Measurements from ENCODE around the gene FNIP2. TPM values are rescaled to one million over a fixed set of nuclear protein-coding genes. Genes with fewer than 3 reads are reported as not detected.

Gene FNIP2
- total RNA-seq, 3 donors from 2014 or later (not counting 1 experiment from before 2014, with no cell fraction given), result 19.4 to 22.6 (median 21.8) TPM

DNA sequence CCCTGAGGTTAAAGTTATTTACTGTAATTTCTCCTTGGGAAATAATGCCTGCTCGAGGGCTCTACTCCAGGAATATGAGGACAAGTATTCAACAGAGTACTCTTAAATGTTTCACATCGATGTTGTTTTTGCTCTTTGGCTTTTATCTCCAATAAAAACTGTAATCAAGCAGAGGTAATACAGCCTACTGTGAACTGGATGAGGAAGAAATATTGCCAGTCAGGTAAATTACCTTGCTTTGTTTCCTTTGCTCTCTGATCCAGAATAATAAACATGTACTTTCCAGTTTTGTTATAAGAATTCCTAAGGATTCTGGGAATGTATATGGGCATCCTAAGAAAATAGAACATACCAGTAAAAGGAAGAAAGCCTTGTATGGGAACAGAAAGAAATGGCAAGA is 60.4 kb downstream of the FNIP2 start:
- Mint-ChIP-seq H3K4me3 (no peak overlapping the region), H3K27me3 (ENCODE audit: low read depth in 2 of 2) (no peaks in the 10 kb centered on the region), H3K9me3 (no peaks in the 10 kb centered on the region), H3K36me3 (peaks cover 12% of the 10 kb centered on the region), H3K4me1 (peaks cover 21 to 30% of the 10 kb centered on the region in 2 donors), H3K27ac (no peak overlapping the region)
- TF ChIP-seq CTCF (IDR thresholded peaks at IDR 0.05), result no peak
- intact Hi-C loops (cut with micrococcal nuclease), result no loop called here
- Histone ChIP-seq H3K4me1 (ENCODE audit: control insufficient read depth, insufficient read depth, low read length) (peaks cover 2% of the 10 kb centered on the region), H3K4me3 (ENCODE audit: low read length) (no peak overlapping the region), H3K27ac (ENCODE audit: low read length) (no peak overlapping the region), H3K27me3 (ENCODE audit: control insufficient read depth, insufficient read depth, low read length) (no peaks in the 10 kb centered on the region), H3K9me3 (ENCODE audit: control insufficient read depth, insufficient read depth, low read length) (no peaks in the 10 kb centered on the region), H3K36me3 (ENCODE audit: control insufficient read depth, insufficient read depth, low read length) (peaks cover 14% of the 10 kb centered on the region)
- DNase-seq (no peak), ATAC-seq (no peak)
- 100% methylated on average over 2 of the region's 2 CpGs for WGBS (ENCODE audit: insufficient coverage)

- Mint-ChIP-seq H3K27me3 (ENCODE audit: low read depth in 2 of 2) (no peaks in the 10 kb centered on the region), H3K27ac (no peak overlapping the region), H3K36me3 (peaks cover 15% of the 10 kb centered on the region), H3K9me3 (no peaks in the 10 kb centered on the region), H3K4me1 (peaks cover 15 to 16% of the 10 kb centered on the region in 2 donors), H3K4me3 (no peak overlapping the region)
- ATAC-seq (no peak), DNase-seq (no peak)
- H3K4me1 ChIP-seq (ENCODE audit: control insufficient read depth, insufficient read depth, low read length), result peaks cover 9% of the 10 kb centered on the region
- peaks cover 13% of the 10 kb centered on the region for H3K36me3 ChIP-seq (ENCODE audit: control insufficient read depth, insufficient read depth, low read length)
- TF ChIP-seq CTCF (IDR thresholded peaks at IDR 0.05), result no peak
- H3K4me3 ChIP-seq (ENCODE audit: low read length), result no peak overlapping the region
- intact Hi-C loops (cut with micrococcal nuclease), result no loop called here
- no peaks in the 10 kb centered on the region for H3K27me3 ChIP-seq (ENCODE audit: control insufficient read depth, insufficient read depth, low read length)
- H3K27ac ChIP-seq (ENCODE audit: low read length), result no peak overlapping the region
- no peaks in the 10 kb centered on the region for H3K9me3 ChIP-seq (ENCODE audit: control insufficient read depth, insufficient read depth, low read length)
- WGBS (ENCODE audit: insufficient coverage), result no CpG with 5 or more reads among the region's 5 CpGs
Observed at GRCh38 chr4:158833602-158834001, 64.8 kb downstream of the FNIP2 start.

GRCh38 chr4:158835226-158836001 is 66.6 kb downstream of the FNIP2 start:
- Histone ChIP-seq H3K4me1 (ENCODE audit: control insufficient read depth, insufficient read depth, low read length) (peaks cover 9% of the 10 kb centered on the region), H3K36me3 (ENCODE audit: control insufficient read depth, insufficient read depth, low read length) (peaks cover 12% of the 10 kb centered on the region), H3K27me3 (ENCODE audit: control insufficient read depth, insufficient read depth, low read length) (no peaks in the 10 kb centered on the region), H3K9me3 (ENCODE audit: control insufficient read depth, insufficient read depth, low read length) (no peaks in the 10 kb centered on the region), H3K4me3 (ENCODE audit: low read length) (no peak overlapping the region), H3K27ac (ENCODE audit: low read length) (no peak overlapping the region)
- Mint-ChIP-seq H3K4me3 (no peak overlapping the region), H3K4me1 (peaks cover 16 to 20% of the 10 kb centered on the region in 2 donors), H3K36me3 (peaks cover 15% of the 10 kb centered on the region), H3K9me3 (no peaks in the 10 kb centered on the region), H3K27me3 (ENCODE audit: low read depth in 2 of 2) (no peaks in the 10 kb centered on the region), H3K27ac (no peak overlapping the region)
- intact Hi-C loops (cut with micrococcal nuclease), result no loop called here
- ATAC-seq (no peak), DNase-seq (no peak)
- WGBS (ENCODE audit: insufficient coverage), result 69% methylated on average over 2 of the region's 2 CpGs
- TF ChIP-seq CTCF (IDR thresholded peaks at IDR 0.05), result no peak

DNA sequence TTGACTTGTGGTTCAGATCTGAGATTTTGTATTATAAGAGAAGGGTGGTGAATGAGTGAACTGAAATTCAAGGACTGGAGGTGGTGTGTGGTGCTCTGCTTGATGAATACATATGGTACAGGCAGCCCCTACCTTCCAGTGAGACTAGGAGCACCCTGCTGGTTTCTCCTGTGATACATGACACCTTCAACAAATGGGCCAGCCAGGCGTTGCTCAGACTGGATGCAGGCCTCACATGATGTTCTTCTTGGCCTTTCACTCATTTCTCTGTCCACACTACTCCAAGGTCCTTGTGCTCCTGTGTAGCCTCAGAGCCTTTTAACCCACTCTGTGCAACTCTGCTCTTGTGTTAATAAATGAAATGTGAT is 67.2 kb downstream of the FNIP2 start:
- H3K36me3 Mint-ChIP-seq, result peaks cover 15% of the 10 kb centered on the region
- ATAC-seq, result no peak
- peaks cover 9% of the 10 kb centered on the region for H3K4me1 ChIP-seq (ENCODE audit: control insufficient read depth, insufficient read depth, low read length)
- DNase-seq, result no peak
- H3K4me3 Mint-ChIP-seq, result no peak overlapping the region
- H3K4me3 ChIP-seq (ENCODE audit: low read length), result no peak overlapping the region
- H3K27ac Mint-ChIP-seq, result no peak overlapping the region
- H3K9me3 Mint-ChIP-seq, result no peaks in the 10 kb centered on the region
- no peak for TF ChIP-seq CTCF (IDR thresholded peaks at IDR 0.05)
- H3K27me3 ChIP-seq (ENCODE audit: control insufficient read depth, insufficient read depth, low read length), result no peaks in the 10 kb centered on the region
- peaks cover 16 to 20% of the 10 kb centered on the region in 2 donors for H3K4me1 Mint-ChIP-seq
- no peaks in the 10 kb centered on the region for H3K9me3 ChIP-seq (ENCODE audit: control insufficient read depth, insufficient read depth, low read length)
- 91% methylated on average over 1 of the region's 1 CpG for WGBS (ENCODE audit: insufficient coverage)
- peaks cover 12% of the 10 kb centered on the region for H3K36me3 ChIP-seq (ENCODE audit: control insufficient read depth, insufficient read depth, low read length)
- no peaks in the 10 kb centered on the region for H3K27me3 Mint-ChIP-seq (ENCODE audit: low read depth in 2 of 2)
- intact Hi-C loops (cut with micrococcal nuclease), result no loop called here
- H3K27ac ChIP-seq (ENCODE audit: low read length), result no peak overlapping the region

Measured in natural killer cell (primary cell).